ENCODE results near the gene ADRM1. TPM values are rescaled to one million over a fixed set of nuclear protein-coding genes. Genes with fewer than 3 reads are reported as not detected.

ADRM1 gene
- total and polyA plus RNA-seq, 2 of the 4 experiments (the other 2 are of a cell fraction) = 103 to 149 TPM

DNA sequence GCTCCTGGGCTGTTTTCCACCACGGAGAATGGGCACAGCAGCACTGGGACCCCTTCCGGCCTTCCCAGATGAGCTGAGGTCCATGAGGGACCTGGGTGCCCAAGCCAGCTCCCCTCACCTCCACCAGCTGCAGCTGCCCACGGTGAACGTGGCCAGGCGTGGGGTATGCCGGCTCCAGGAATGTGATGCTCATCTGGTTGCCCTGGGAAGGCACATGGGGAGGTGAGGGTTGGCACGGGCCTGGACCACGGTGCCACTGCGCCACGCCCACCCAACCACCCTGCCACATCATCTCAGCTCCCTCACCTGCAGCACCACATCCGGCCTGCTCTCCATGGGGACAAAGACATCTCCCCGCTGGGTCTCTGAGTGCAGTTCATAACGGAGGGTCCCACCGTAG is 23.8 kb downstream of the ADRM1 start:
- Histone ChIP-seq H3K36me3 (ENCODE audit: control insufficient read depth, insufficient read depth, low read length) (peaks cover 61% of the 10 kb centered on the region), H3K18ac (ENCODE audit: low read depth, low read length) (no peak overlapping the region), H4K91ac (ENCODE audit: insufficient read depth, low read depth, low read length) (no peak overlapping the region), H3K14ac (replicated peaks; ENCODE audit: low read depth, low read length) (no peak overlapping the region), H3K79me1 (ENCODE audit: low read depth in 1 of 2, low read length in 2 of 2) (no peaks in the 10 kb centered on the region), H3K56ac (ENCODE audit: extremely low read depth, insufficient read depth, low read length) (no peak overlapping the region), H3K23ac (ENCODE audit: low read depth, low read length) (no peak overlapping the region), H2BK120ac (ENCODE audit: low read depth, low read length) (no peak overlapping the region), H4K8ac (ENCODE audit: low read depth in 2 of 2, low read length in 2 of 2) (no peak overlapping the region), H2BK20ac (ENCODE audit: low read depth, low read length) (no peak overlapping the region), H3K9ac (ENCODE audit: low read depth, low read length) (no peak overlapping the region), H4K5ac (ENCODE audit: low read depth, low read length) (no peak overlapping the region), H2AK5ac (ENCODE audit: low read depth, low read length) (no peak overlapping the region), H3K4me2 (ENCODE audit: low read depth, low read length) (no peak overlapping the region), H4K20me1 (ENCODE audit: insufficient read depth, low read length) (no peaks in the 10 kb centered on the region), H3K9me3 (ENCODE audit: control insufficient read depth, insufficient read depth, low read length) (no peaks in the 10 kb centered on the region), H3K4me3 (ENCODE audit: insufficient read depth, low read depth, low read length) (no peak overlapping the region), H2BK15ac (ENCODE audit: low read depth, low read length) (no peak overlapping the region), H3K9me1 (ENCODE audit: insufficient read depth, low read length) (no peaks in the 10 kb centered on the region), H2AK9ac (replicated peaks; ENCODE audit: low read depth, low read length, poor library complexity) (no peak overlapping the region), H3K4me1 (ENCODE audit: control insufficient read depth, insufficient read depth, low read length) (no peaks in the 10 kb centered on the region), H3K27me3 (ENCODE audit: control insufficient read depth, insufficient read depth, low read length) (no peaks in the 10 kb centered on the region), H2AFZ (replicated peaks; ENCODE audit: low read length, poor library complexity) (no peak overlapping the region), H2BK5ac (ENCODE audit: low read depth, low read length, poor library complexity, severe bottlenecking) (no peak overlapping the region), H3K4ac (ENCODE audit: low read depth, low read length) (no peak overlapping the region), H3K27ac (ENCODE audit: insufficient read depth, low read length) (no peak overlapping the region)
- DNase-seq (no peak), ATAC-seq (ENCODE audit: low read depth) (no peak)
- WGBS, 2 experiments (ENCODE audit: extremely low coverage in 2 of 2, insufficient read length in 1 of 2) = 73% methylated on average over 4 of the region's 14 CpGs; no CpG with 5 or more reads in 1 of the 2 experiments
- POLR2A ChIA-PET (ENCODE audit: unreplicated experiment) = no interaction called here
- CTCF ChIA-PET = no interaction called here
- in situ Hi-C loops (cut with MboI; ENCODE audit: low sequenced_read_pairs) = no loop called here
- dilution Hi-C loops (cut with HindIII; ENCODE audit: low sequenced_read_pairs, unreplicated experiment) = no loop called here
- no peak for TF ChIP-seq NFE2L2 (IDR thresholded peaks at IDR 0.05; ENCODE audit: low read depth, low read length)
- TF ChIP-seq, protein P1, sequence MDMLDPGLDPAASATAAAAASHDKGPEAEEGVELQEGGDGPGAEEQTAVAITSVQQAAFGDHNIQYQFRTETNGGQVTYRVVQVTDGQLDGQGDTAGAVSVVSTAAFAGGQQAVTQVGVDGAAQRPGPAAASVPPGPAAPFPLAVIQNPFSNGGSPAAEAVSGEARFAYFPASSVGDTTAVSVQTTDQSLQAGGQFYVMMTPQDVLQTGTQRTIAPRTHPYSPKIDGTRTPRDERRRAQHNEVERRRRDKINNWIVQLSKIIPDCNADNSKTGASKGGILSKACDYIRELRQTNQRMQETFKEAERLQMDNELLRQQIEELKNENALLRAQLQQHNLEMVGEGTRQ (IDR thresholded peaks at IDR 0.05; ENCODE audit: low read depth, low read length) = no peak
- no peak for TF ChIP-seq CHD1 (IDR thresholded peaks at IDR 0.05; ENCODE audit: low read depth, low read length)
- TF ChIP-seq SMC3 (IDR thresholded peaks at IDR 0.05; ENCODE audit: low read depth, low read length) = no peak
- no peak for TF ChIP-seq ELK1 (IDR thresholded peaks at IDR 0.05; ENCODE audit: borderline replicate concordance, low read depth, low read length)
- no peak for TF ChIP-seq MXI1 (IDR thresholded peaks at IDR 0.05; ENCODE audit: borderline replicate concordance, low read depth, low read length)
- TF ChIP-seq POLR2A (IDR thresholded peaks at IDR 0.05; ENCODE audit: low read depth, low read length) = no peak
- TF ChIP-seq CTCF (conservative IDR thresholded peaks at IDR 0.05; ENCODE audit: low read depth, low read length) = no peak
- TF ChIP-seq FOS (IDR thresholded peaks at IDR 0.05; ENCODE audit: low read depth, low read length) = no peak
- no peak for TF ChIP-seq RAD21 (IDR thresholded peaks at IDR 0.05; ENCODE audit: low read length)
- no peak for TF ChIP-seq BHLHE40 (IDR thresholded peaks at IDR 0.05; ENCODE audit: low read depth, low read length)
- TF ChIP-seq MAFK (IDR thresholded peaks at IDR 0.05; ENCODE audit: low read depth, low read length) = no peak
- no peak for TF ChIP-seq CEBPB (IDR thresholded peaks at IDR 0.05; ENCODE audit: low read depth, low read length)
- no peak for TF ChIP-seq MAZ (IDR thresholded peaks at IDR 0.05; ENCODE audit: borderline replicate concordance, low read depth, low read length)
- TF ChIP-seq RCOR1 (IDR thresholded peaks at IDR 0.05; ENCODE audit: insufficient replicate concordance, low read length) = no peak
- no peak for TF ChIP-seq RFX5 (IDR thresholded peaks at IDR 0.05; ENCODE audit: low read depth, low read length)
- intact Hi-C loops (cut with micrococcal nuclease) = no loop called here
- no TSS peak for BruUV-seq (replicated peaks)
